NOMO-1 treated with DMSO at 0.1 percent for 48 hours (cell line): ENCODE data around the gene STAM2.
"Not testable (repeated sequence)": the region's sequence is repeated elsewhere in the genome, so short reads cannot be mapped to it uniquely, and the experiment has no call there.

Experiments
- DNase-seq: peaks from one replicate; lab custom pipeline; 2025; ENCODE audit not compliant: unreplicated experiment; lab: John Stamatoyannopoulos, UW

Gene STAM2

DNA sequence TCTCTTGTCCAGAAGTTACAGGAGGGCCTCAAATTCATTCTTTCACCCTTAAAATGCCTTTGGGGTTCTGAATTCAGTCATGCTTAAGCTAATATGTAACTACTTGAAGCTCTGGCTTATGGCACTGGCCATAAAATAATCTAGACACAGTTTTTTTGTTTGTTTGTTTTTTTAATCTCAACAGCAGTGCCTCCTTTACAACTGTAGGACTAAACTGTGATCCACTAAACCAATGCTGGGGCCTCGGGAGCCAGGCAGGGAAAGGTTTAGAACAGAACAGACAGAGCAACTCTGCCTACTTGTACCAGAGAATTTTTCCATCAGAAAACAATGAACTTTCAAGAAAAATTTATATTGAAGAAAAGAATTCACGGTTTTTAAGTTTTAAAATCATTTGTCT lies 1.7 kb downstream of the STAM2 start:
- DNase-seq: no peak

- DNase-seq: not testable (repeated sequence)
These were observed 3.3 kb downstream of the STAM2 start for GRCh38 chr2:152172201-152172785.

GRCh38 chr2:152171718-152172117 lies 3.8 kb downstream of the STAM2 start:
- DNase-seq: no peak

GRCh38 chr2:152169158-152169557 lies 6.4 kb downstream of the STAM2 start:
- DNase-seq: not testable (repeated sequence)

- DNase-seq: not testable (repeated sequence)
These were observed 8.1 kb downstream of the STAM2 start for GRCh38 chr2:152167470-152167869.

DNA sequence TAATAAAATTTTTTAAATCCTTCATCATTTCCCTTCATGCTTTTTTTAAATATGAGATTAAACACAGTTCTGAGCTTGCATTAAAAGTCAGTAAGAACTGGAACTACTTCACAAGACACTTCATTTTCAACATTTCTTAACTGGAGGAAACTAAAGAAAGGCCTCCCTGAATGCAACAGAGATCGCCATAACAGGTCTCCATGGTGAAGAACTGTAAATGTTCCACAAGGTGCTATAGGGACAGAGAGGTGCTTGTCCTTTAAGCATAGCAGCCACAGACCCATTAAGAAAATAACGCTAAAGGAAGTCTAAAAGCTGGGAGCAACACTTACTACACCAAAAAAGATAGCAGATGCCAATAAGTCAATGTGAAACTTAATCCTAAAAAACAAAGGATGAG lies 8.5 kb downstream of the STAM2 start:
- DNase-seq: no peak

- no peak for DNase-seq
These were observed 8.9 kb downstream of the STAM2 start for GRCh38 chr2:152166633-152167032.

DNA sequence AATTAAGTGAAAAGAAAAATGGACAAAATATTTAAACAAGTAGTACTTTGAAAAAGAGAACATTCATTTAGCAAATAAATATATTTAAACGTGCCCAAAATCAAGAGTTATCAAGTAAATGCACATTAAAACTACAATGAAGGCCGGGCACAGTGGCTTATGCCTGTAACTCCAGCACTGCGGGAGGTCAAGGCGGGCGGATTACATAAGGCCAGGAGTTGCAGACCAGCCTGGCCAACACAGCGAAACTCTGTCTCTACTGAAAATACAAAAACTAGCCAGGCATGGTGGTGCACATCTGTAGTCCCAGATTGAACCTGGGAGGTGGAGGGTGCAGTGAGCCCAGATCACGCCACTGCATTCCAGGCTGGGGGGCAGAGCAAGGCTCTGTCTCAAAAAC lies 9.8 kb downstream of the STAM2 start:
- no peak for DNase-seq

- DNase-seq: no peak
These were observed 10.3 kb downstream of the STAM2 start for GRCh38 chr2:152165306-152165705.

GRCh38 chr2:152163669-152164068 lies 11.9 kb downstream of the STAM2 start:
- not testable (repeated sequence) for DNase-seq

GRCh38 chr2:152162141-152162540 lies 13.4 kb downstream of the STAM2 start:
- DNase-seq: no peak

DNA sequence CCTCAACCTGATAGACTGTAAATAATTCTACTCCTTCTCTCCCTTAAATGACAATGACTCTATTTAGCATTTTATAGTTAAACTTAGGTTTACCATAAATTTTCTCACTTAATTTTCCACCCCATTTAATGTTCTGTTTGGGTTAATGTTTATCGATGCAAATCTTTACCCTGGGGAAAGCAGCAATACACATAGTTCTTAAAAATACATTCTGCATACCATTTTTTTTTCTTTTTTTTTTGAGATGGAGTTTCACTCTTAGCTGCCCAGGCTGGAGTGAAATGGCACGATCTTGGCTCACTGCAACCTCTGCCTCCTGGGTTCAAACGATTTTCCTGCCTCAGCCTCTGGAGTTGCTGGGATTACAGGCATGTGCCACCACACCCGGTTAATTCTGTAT lies 14.0 kb downstream of the STAM2 start:
- no peak for DNase-seq

- DNase-seq: not testable (repeated sequence)
These were observed 15.2 kb downstream of the STAM2 start for GRCh38 chr2:152160378-152160777.

DNA sequence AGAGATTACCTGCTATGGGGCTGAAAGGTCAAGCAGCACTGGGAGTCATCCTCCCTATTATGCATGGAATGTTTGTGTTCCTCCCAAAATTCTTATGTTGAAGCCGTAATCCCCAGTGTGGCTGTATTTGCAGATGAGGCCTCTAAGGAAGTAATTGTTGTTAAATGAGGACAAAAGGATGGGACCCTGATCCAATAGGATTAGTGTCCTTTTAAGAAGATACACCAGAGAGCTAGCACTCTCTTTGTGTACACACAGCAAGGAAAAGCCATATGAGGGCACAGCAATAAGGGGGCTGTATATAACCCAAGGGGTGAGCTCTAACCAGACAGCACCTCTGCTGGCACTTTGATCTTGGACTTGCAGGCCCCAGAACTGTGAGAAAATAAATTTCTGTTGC lies 18.3 kb downstream of the STAM2 start:
- no peak for DNase-seq

GRCh38 chr2:152155209-152155608 lies 20.4 kb downstream of the STAM2 start:
- DNase-seq: no peak

DNA sequence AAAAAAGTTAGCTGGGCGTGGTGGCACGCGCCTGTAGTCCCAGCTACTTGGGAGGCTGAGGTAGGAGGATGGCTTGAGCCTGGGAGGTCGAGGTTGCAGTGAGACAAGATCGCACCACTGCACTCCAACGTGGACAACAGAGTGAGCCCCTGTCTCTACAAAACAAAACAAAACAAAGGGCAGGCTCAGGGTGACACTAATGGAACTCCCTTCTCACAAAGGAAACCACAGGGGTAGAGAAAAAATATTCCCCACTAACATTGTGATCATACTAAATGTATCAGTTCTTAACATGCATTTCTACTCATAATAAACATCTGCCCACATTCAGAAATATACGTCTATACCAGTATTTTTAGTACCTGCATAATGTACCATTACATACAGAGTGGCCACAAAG lies 21.1 kb downstream of the STAM2 start:
- no peak for DNase-seq

GRCh38 chr2:152134488-152135280 lies 40.9 kb downstream of the STAM2 start:
- DNase-seq: no peak

- DNase-seq: no peak
These were observed 43.3 kb downstream of the STAM2 start for GRCh38 chr2:152132306-152132705.

DNA sequence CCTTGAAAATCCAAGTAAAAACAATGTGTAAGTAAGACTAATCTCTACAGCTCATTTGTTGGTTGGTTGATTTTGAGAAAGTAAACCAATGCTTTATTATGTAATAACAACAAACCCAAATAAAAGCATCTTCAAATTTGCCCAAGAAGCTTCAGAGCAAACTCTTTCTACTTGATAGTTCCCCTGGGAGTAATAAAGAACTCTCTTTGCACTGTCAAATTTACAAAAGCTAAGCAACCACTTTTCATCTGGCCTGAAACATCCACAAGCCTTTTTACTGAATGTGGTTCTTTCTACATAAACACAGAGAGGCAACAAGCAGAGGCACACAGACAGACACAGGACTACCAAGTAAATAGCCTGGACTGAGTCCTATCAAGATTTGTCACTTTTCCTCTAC lies 47.9 kb downstream of the STAM2 start:
- no peak for DNase-seq

GRCh38 chr2:152126664-152127063 lies 48.9 kb downstream of the STAM2 start:
- DNase-seq: no peak

DNA sequence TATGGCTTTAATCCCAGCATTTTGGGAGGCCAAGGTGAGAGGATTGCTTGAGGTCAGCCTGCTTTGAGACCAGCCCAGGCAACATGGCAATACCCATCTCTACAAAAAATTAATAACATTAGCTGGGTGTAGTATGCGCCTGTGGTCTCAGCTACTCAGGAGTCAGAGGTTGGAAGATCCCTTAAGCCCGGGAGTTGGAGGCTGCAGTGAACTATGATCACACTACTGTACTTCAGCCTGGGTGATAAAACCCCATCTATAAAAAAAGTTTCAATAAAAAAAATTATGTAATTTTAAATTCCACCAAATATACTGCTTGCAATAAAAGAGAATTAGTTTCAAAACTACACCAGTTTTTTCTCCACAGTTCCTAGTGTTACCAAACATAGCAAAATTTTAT lies 53.4 kb downstream of the STAM2 start:
- DNase-seq: no peak

DNA sequence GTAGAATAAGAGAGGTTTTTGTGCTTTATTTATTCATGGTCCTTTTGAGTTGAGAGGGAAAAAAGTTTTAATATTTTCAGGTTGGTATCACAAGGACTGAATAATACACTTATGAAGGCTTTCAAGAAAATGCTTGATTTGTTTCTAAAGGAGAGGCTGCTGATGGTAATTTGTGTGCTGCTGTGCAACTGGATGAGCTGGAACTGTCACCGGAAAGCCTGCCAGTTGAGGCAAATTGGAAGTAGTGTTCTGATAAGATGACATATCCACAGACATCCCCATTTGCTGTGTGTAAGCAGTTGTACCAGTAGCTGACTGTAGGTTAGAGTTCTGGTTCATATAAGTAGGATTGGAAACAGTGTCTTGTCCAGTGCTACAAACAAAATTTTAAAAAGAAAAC lies 55.1 kb downstream of the STAM2 start:
- no peak for DNase-seq

GRCh38 chr2:152115952-152116351 lies 59.6 kb downstream of the STAM2 start:
- no peak for DNase-seq
